Measurements from ENCODE around the gene MRPS18C. TPM values are rescaled to one million over a fixed set of nuclear protein-coding genes. Genes with fewer than 3 reads are reported as not detected.

The MRPS18C gene
- total RNA-seq, 1 experiment from 2014 or later: 85.4 TPM

DNA sequence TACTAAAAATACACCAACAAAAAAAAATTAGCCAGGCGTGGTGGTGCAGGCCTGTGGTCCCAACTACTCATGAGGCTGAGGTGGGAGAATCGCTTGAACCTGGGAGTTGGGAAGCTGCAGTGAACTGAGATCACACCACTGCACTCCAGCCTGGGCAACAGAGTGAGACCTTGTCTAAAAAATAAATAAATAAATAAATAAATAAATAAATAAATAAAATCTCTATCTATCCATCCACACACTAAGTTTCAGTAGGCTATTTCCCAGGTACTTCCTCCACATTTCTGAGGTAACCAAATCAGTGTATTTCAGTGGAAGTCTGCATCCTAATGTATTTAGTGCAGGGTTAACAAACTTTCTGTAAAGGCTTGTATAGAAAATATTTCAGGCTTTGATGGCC, 18.1 kb downstream of the MRPS18C start:
- Histone ChIP-seq H2AK5ac (ENCODE audit: insufficient read length, low read length) (no peak overlapping the region), H2BK20ac (ENCODE audit: low read depth, low read length, poor library complexity, severe bottlenecking) (no peak overlapping the region), H4K5ac (ENCODE audit: insufficient read length, low read depth, low read length) (no peak overlapping the region), H4K8ac (replicated peaks; ENCODE audit: insufficient read length, low read depth, low read length) (no peak overlapping the region), H3K23ac (ENCODE audit: insufficient read length, low read depth, low read length) (no peak overlapping the region), H3K79me1 (ENCODE audit: insufficient read depth, low read depth, low read length, poor library complexity, severe bottlenecking) (no peaks in the 10 kb centered on the region), H4K91ac (ENCODE audit: insufficient read length, low read depth, low read length) (no peak overlapping the region), H2AFZ (ENCODE audit: low read length) (no peak overlapping the region), H3K79me2 (ENCODE audit: insufficient read depth, low read length) (no peaks in the 10 kb centered on the region; the same call in 1 of the 2 replicates), H3K4ac (ENCODE audit: low read depth, low read length) (no peak overlapping the region), H3K27me3 (ENCODE audit: insufficient read depth, low read length) (no peaks in the 10 kb centered on the region), H3K56ac (ENCODE audit: insufficient read length, low read depth, low read length) (no peak overlapping the region), H3K23me2 (ENCODE audit: insufficient read length, low read depth, low read length, poor library complexity, severe bottlenecking) (no peaks in the 10 kb centered on the region), H4K20me1 (ENCODE audit: control insufficient read depth, insufficient read depth, insufficient read length) (no peaks in the 10 kb centered on the region), H3K9me3 (ENCODE audit: control insufficient read depth, low read depth, low read length) (no peaks in the 10 kb centered on the region), H3K4me2 (ENCODE audit: insufficient read depth, insufficient read length, low read length) (no peak overlapping the region), H2BK15ac (ENCODE audit: low read depth, low read length) (no peak overlapping the region), H3K14ac (ENCODE audit: insufficient read depth, low read length) (no peak overlapping the region), H3T11ph (ENCODE audit: low read length) (no peak overlapping the region), H3K18ac (ENCODE audit: insufficient read length, low read depth, low read length) (no peak overlapping the region), H2BK12ac (ENCODE audit: insufficient read length, low read depth, low read length) (no peak overlapping the region), H3K27ac (ENCODE audit: insufficient read length, low read depth, low read length) (no peak overlapping the region), H3K4me1 (ENCODE audit: insufficient read depth, low read length) (no peaks in the 10 kb centered on the region), H2BK5ac (ENCODE audit: insufficient read length, low read length) (no peak overlapping the region), H3K9ac (ENCODE audit: extremely low read depth, insufficient read length, low read length) (no peak overlapping the region), H2BK120ac (ENCODE audit: low read depth, low read length, poor library complexity, severe bottlenecking) (no peak overlapping the region)
- no peaks in the 10 kb centered on the region for H3K9me3 Mint-ChIP-seq
- H3K4me1 Mint-ChIP-seq: no peaks in the 10 kb centered on the region
- no CpG with 5 or more reads among the region's 2 CpGs for WGBS (ENCODE audit: extremely low coverage, insufficient read length, low lambda C conversion rate)
- no peak for TF ChIP-seq CTCF (conservative IDR thresholded peaks at IDR 0.05)
- H3K4me3 Mint-ChIP-seq: no peak overlapping the region
- H3K36me3 Mint-ChIP-seq (ENCODE audit: insufficient read depth in 1 of 3, low read depth in 3 of 3): peaks cover 0 to 17% (median 9%) of the 10 kb centered on the region in 3 experiments; a peak in 6 of 7 replicates
- DNase-seq: no peak
- H3K27ac Mint-ChIP-seq: no peak overlapping the region
- H3K27me3 Mint-ChIP-seq (ENCODE audit: low read depth): no peaks in the 10 kb centered on the region

Data from H9 (cell line).